Neural cell (in vitro differentiated cells): ENCODE results near the gene CEP192. TPM values are rescaled to one million over a fixed set of nuclear protein-coding genes. Genes with fewer than 3 reads are reported as not detected.

Source experiments
- H2AFZ ChIP-seq: fragments of 200-600, 300-800 bp; sonication (generic), shearing (Covaris generic); 2 replicates; pipeline ENCODE4 v1.6.0; 2014; ENCODE audit warnings: low read depth, mild to moderate bottlenecking, antibody characterized with exemption, low read length, moderate library complexity
- H3F3A ChIP-seq: fragments of 200-600 bp; shearing (Covaris generic); 2 replicates; pipeline ENCODE4 v1.6.1; 2016; ENCODE audit warnings: mild to moderate bottlenecking, moderate library complexity, mixed read lengths, antibody characterized with exemption, low read length; ENCODE audit not compliant: insufficient read depth, poor library complexity, severe bottlenecking
- H3K27ac ChIP-seq: fragments of 200-600, 300-800 bp; sonication (generic), shearing (Covaris generic); 2 replicates; pipeline ENCODE4 v1.5.1; 2014; ENCODE audit warnings: mild to moderate bottlenecking, low read length, moderate library complexity
- H3K27me3 ChIP-seq: fragments of 300-800, 200-600 bp; sonication (generic), shearing (Covaris generic); 2 replicates; pipeline ENCODE4 v1.6.0; 2014; ENCODE audit warnings: mild to moderate bottlenecking, low read depth, low read length, moderate library complexity; ENCODE audit not compliant: insufficient read depth
- H3K36me3 ChIP-seq: fragments of 300-800, 200-600 bp; sonication (generic), shearing (Covaris generic); 2 replicates; pipeline ENCODE4 v1.5.1; 2014; ENCODE audit warnings: mild to moderate bottlenecking, antibody characterized with exemption, low read length, moderate library complexity; ENCODE audit not compliant: insufficient read depth
- H3K4me2 ChIP-seq: fragments of 300-800, 200-600 bp; sonication (generic), shearing (Covaris generic); 2 replicates; pipeline ENCODE4 v1.6.0; 2014; ENCODE audit warnings: mild to moderate bottlenecking, low read length
- H3K4me3 ChIP-seq: fragments of 300-800, 200-600 bp; sonication (generic), shearing (Covaris generic); 2 replicates; pipeline ENCODE4 v1.5.1; 2014; ENCODE audit warnings: mild to moderate bottlenecking, low read length, moderate library complexity
- H3K79me2 ChIP-seq: fragments of 200-600 bp; shearing (Covaris generic); replicated peaks from 2 replicates; pipeline ENCODE4 v1.6.0; 2014; ENCODE audit warnings: mild to moderate bottlenecking, low read length, moderate library complexity; ENCODE audit not compliant: insufficient read depth
- H3K9ac ChIP-seq: fragments of 300-800, 200-600 bp; sonication (generic), shearing (Covaris generic); 2 replicates; pipeline ENCODE4 v1.6.1; 2016; ENCODE audit warnings: mild to moderate bottlenecking, low read length, mixed read lengths
- H3K9me2 ChIP-seq: fragments of 200-600 bp; shearing (Covaris generic); 2 replicates; pipeline ENCODE4 v1.6.1; 2016; ENCODE audit warnings: mild to moderate bottlenecking, low read length, mixed read lengths; ENCODE audit not compliant: insufficient read depth
- H3K9me3 ChIP-seq: fragments of 200-600, 300-800 bp; sonication (generic), shearing (Covaris generic); 2 replicates; pipeline ENCODE4 v1.6.1; 2016; ENCODE audit warnings: mild to moderate bottlenecking, mixed run types, low read length, moderate library complexity, mixed read lengths
- H4K20me1 ChIP-seq: fragments of 200-600 bp; shearing (Covaris generic); 2 replicates; pipeline ENCODE4 v1.6.1; 2016; ENCODE audit warnings: mild to moderate bottlenecking, mixed run types; ENCODE audit not compliant: insufficient read depth
- EP300 ChIP-seq: fragments of 450-650 bp; conservative IDR thresholded peaks from 2 replicates; pipeline ENCODE4 v1.6.1; 2014; ENCODE audit warnings: antibody characterized with exemption, mild to moderate bottlenecking, moderate library complexity; ENCODE audit not compliant: poor library complexity, severe bottlenecking
- EZH2 ChIP-seq: fragments of 200-600, 300-800 bp; shearing (Covaris generic), sonication (generic); IDR thresholded peaks from 2 replicates; pipeline ENCODE4 v1.6.1; 2014; ENCODE audit warnings: antibody characterized with exemption, low read length, borderline replicate concordance, mild to moderate bottlenecking; ENCODE audit not compliant: insufficient read depth, poor library complexity, severe bottlenecking
- MXI1 ChIP-seq: fragments of 450-650 bp; conservative IDR thresholded peaks from 2 replicates; pipeline ENCODE4 v1.6.1; 2014; ENCODE audit warnings: antibody characterized with exemption, mild to moderate bottlenecking; ENCODE audit not compliant: poor library complexity, severe bottlenecking
- POLR2AphosphoS5 ChIP-seq: IDR thresholded peaks from 2 replicates; pipeline ENCODE4 v1.6.1; 2012
- RAD21 ChIP-seq: fragments of 450-650 bp; conservative IDR thresholded peaks from 2 replicates; pipeline ENCODE4 v1.6.1; 2014; ENCODE audit warnings: antibody characterized with exemption, mild to moderate bottlenecking, moderate library complexity
- REST ChIP-seq: IDR thresholded peaks from 2 replicates; pipeline ENCODE4 v1.6.1; 2012; ENCODE audit warnings: borderline replicate concordance
- SMC3 ChIP-seq: fragments of 450-650 bp; conservative IDR thresholded peaks from 2 replicates; pipeline ENCODE4 v1.6.1; 2014; ENCODE audit warnings: antibody characterized with exemption, mild to moderate bottlenecking, moderate library complexity; ENCODE audit not compliant: poor library complexity
- TAF1 ChIP-seq: IDR thresholded peaks from 2 replicates; pipeline ENCODE4 v1.6.1; 2012; ENCODE audit warnings: low read depth
- polyA plus RNA-seq: library from polyadenylated mRNA; depleted of rRNA; stranded (reverse); fragments of >200 nt; gene quantifications from 2 replicates; pipeline ENCODE4 v1.2.3, GENCODE V29; 2014
- TF ChIP-seq, protein P1 (sequence below): fragments of 450-650 bp; IDR thresholded peaks from 2 replicates; pipeline ENCODE4 v1.5.1; 2014; ENCODE audit warnings: antibody characterized with exemption, mild to moderate bottlenecking, moderate library complexity; ENCODE audit not compliant: poor library complexity, severe bottlenecking

The CEP192 gene
- polyA plus RNA-seq, 1 donor from 2014 or later = 28.1 TPM

GRCh38 chr18:13086906-13087305 lies 95.7 kb downstream of the CEP192 start:
- Histone ChIP-seq H3F3A (no peaks in the 10 kb centered on the region), H2AFZ (no peak overlapping the region), H3K27me3 (no peaks in the 10 kb centered on the region), H3K79me2 (no peaks in the 10 kb centered on the region), H3K4me2 (no peak overlapping the region), H3K9ac (no peak overlapping the region), H3K9me2 (no peaks in the 10 kb centered on the region), H3K4me3 (no peak overlapping the region), H3K36me3 (peaks cover 4% of the 10 kb centered on the region), H4K20me1 (no peaks in the 10 kb centered on the region), H3K9me3 (no peaks in the 10 kb centered on the region), H3K27ac (no peak overlapping the region)
- no peak for TF ChIP-seq POLR2AphosphoS5

DNA sequence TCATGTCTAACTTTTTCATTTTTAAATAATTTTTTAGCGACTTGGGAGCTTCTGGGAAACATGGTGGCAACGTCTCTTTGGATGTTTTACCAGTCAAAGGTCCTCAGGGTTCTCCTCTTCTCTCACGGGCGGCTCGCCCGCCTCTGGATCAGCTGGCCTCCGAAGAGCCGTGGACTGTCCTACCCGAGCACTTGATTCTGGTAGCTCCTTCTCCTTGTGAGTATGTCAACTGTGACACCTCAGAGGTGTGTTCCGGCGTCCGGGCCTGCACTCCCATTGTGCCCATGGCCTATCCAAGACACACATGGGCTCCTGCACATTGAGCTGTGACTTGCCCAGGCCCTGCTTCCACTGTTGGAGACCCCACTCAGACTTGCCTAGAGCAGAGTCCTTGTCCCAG lies 104.3 kb downstream of the CEP192 start:
- peaks cover 14% of the 10 kb centered on the region for H3K36me3 ChIP-seq
- H4K20me1 ChIP-seq = no peaks in the 10 kb centered on the region
- H3F3A ChIP-seq = no peaks in the 10 kb centered on the region
- H3K9me3 ChIP-seq = no peaks in the 10 kb centered on the region
- no peaks in the 10 kb centered on the region for H3K9me2 ChIP-seq
- H3K79me2 ChIP-seq = no peaks in the 10 kb centered on the region
- no peak overlapping the region for H3K4me3 ChIP-seq
- no peak overlapping the region for H3K27ac ChIP-seq
- no peak overlapping the region for H3K9ac ChIP-seq
- TF ChIP-seq EZH2 (no peak), RAD21 (no peak), TAF1 (no peak), POLR2AphosphoS5 (no peak), EP300 (no peak), REST (no peak), MXI1 (no peak), SMC3 (no peak)
- TF ChIP-seq, protein P1, sequence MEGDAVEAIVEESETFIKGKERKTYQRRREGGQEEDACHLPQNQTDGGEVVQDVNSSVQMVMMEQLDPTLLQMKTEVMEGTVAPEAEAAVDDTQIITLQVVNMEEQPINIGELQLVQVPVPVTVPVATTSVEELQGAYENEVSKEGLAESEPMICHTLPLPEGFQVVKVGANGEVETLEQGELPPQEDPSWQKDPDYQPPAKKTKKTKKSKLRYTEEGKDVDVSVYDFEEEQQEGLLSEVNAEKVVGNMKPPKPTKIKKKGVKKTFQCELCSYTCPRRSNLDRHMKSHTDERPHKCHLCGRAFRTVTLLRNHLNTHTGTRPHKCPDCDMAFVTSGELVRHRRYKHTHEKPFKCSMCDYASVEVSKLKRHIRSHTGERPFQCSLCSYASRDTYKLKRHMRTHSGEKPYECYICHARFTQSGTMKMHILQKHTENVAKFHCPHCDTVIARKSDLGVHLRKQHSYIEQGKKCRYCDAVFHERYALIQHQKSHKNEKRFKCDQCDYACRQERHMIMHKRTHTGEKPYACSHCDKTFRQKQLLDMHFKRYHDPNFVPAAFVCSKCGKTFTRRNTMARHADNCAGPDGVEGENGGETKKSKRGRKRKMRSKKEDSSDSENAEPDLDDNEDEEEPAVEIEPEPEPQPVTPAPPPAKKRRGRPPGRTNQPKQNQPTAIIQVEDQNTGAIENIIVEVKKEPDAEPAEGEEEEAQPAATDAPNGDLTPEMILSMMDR = no peak
- H3K4me2 ChIP-seq = no peak overlapping the region
- no peak overlapping the region for H2AFZ ChIP-seq
- no peaks in the 10 kb centered on the region for H3K27me3 ChIP-seq

DNA sequence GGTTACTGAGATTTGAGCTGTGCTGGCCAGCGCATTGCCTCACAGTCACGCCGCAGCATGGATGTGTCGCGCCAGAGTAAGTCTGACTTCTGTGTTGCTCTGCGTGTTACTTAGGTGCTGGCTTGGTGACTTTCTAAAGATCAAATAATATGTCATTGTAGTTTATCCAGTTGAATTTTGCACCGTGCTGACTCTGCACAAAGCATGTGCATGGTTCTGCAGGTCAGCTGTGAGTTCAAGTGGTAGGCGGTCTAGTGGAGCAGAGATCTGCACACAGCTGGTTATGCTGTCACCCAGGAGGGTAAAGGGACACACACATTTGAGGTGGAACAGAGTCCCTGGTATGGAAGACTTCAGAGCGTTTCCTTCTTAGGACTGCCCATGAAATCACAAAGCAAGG lies 105.1 kb downstream of the CEP192 start:
- H3K9me3 ChIP-seq = no peaks in the 10 kb centered on the region
- H3K27ac ChIP-seq = no peak overlapping the region
- H2AFZ ChIP-seq = no peak overlapping the region
- no peaks in the 10 kb centered on the region for H3F3A ChIP-seq
- no peaks in the 10 kb centered on the region for H4K20me1 ChIP-seq
- H3K9ac ChIP-seq = no peak overlapping the region
- no peak overlapping the region for H3K4me2 ChIP-seq
- no peak for TF ChIP-seq EP300
- no peak for TF ChIP-seq TAF1
- TF ChIP-seq, protein P1 = no peak
- no peaks in the 10 kb centered on the region for H3K9me2 ChIP-seq
- H3K4me3 ChIP-seq = no peak overlapping the region
- H3K27me3 ChIP-seq = no peaks in the 10 kb centered on the region
- no peaks in the 10 kb centered on the region for H3K79me2 ChIP-seq
- peaks cover 10% of the 10 kb centered on the region for H3K36me3 ChIP-seq
